ENCODE data around the gene OTOF. TPM values are rescaled to one million over a fixed set of nuclear protein-coding genes. Genes with fewer than 3 reads are reported as not detected.

The OTOF gene
- under 1 TPM; 0.50 to 0.57 TPM for total RNA-seq

DNA sequence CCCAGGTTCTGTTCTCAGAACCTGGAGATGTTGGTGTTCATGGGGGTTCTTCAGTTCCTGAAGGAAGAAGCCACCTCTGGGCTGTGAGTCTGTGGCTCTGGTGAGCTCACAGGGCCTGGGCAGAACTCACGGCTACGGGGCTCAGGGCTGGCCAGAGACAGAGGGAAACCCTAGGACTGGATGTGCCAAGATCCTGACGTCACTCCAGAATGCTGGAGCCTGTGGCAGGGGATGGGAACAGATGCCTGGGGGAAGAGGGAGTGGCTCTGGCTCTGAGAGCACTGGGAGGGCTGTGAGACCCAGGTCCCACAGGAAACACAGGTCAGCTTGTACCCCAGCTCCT, at the start of gene OTOF:
Gene OTOF (minus strand): TSS at position 214 of the 343 bp plus-strand sequence.
- peaks cover 0 to 4% of the 10 kb centered on the region in 2 donors for H3K27me3 Mint-ChIP-seq
- H3K4me3 Mint-ChIP-seq = peak within 1 kb of the TSS; percentile 49
- H3K9me3 Mint-ChIP-seq = no peaks in the 10 kb centered on the region
- H3K27ac Mint-ChIP-seq = peak within 1 kb of the TSS in 1 of 2 donors; percentile 73
- DNase-seq (ENCODE audit: low spot score) (no peak), ATAC-seq (no peak)
- no peaks in the 10 kb centered on the region for H3K36me3 Mint-ChIP-seq
- peaks cover 4 to 10% of the 10 kb centered on the region in 2 donors for H3K4me1 Mint-ChIP-seq (ENCODE audit: low read depth in 2 of 2)

DNA sequence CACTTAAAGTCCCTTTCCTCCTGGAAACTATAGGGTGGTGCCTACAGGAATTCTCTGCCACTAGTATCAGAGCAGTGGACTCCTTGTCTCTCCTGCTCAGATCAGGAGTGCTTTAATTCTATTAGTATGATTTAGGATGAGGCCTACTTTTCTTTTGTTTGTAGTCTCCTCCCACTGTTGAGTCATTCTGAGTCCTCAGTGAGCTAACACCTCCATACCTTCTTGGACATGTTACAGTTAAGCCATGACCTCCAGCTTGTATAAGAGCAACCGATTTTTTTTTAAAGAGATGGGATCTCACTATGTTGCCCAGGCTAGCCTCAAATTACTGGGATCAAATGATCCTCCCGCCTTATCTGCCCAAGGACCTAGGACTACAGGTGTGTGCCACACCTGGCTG, 48.7 kb upstream of the OTOF start:
- Mint-ChIP-seq H3K36me3 (no peaks in the 10 kb centered on the region), H3K4me1 (ENCODE audit: low read depth in 2 of 2) (no peaks in the 10 kb centered on the region), H3K27me3 (peaks cover 0 to 5% of the 10 kb centered on the region in 2 donors), H3K9me3 (no peaks in the 10 kb centered on the region), H3K4me3 (no peak overlapping the region), H3K27ac (no peak overlapping the region)
- DNase-seq (ENCODE audit: low spot score) (no peak), ATAC-seq (no peak)

- DNase-seq (ENCODE audit: low spot score) (no peak), ATAC-seq (no peak)
- Mint-ChIP-seq H3K4me1 (ENCODE audit: low read depth in 2 of 2) (no peaks in the 10 kb centered on the region), H3K36me3 (no peaks in the 10 kb centered on the region), H3K4me3 (no peak overlapping the region), H3K27me3 (peaks cover 0 to 5% of the 10 kb centered on the region in 2 donors), H3K9me3 (no peaks in the 10 kb centered on the region), H3K27ac (no peak overlapping the region)
Measured at GRCh38 chr2:26526105-26526504, 48.2 kb upstream of the OTOF start.

DNA sequence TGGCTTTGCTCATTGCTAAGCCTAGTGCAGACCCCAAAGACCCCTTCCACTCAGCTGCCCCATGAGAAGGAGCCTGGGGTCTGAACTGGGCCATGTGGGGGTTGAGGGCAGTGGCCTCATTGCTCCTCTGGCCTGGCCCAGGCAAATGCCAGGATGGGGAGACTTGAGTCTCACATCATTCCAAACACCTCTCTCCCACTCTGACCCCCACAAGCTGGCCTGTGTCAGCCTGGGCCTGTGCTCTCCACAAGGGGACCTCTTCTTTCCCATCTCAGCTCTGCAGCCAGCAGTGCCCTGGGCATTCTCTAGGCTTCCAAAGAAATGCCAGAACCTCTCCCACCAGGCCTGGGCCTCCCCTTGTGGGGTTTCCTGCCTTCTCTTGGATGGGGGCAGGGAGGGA, 45.8 kb upstream of the OTOF start:
- no peak overlapping the region for H3K4me3 Mint-ChIP-seq
- H3K27ac Mint-ChIP-seq = no peak overlapping the region
- H3K9me3 Mint-ChIP-seq = no peaks in the 10 kb centered on the region
- no peak for ATAC-seq
- H3K4me1 Mint-ChIP-seq (ENCODE audit: low read depth in 2 of 2) = no peaks in the 10 kb centered on the region
- DNase-seq (ENCODE audit: low spot score) = no peak
- no peaks in the 10 kb centered on the region for H3K36me3 Mint-ChIP-seq
- peaks cover 8% of the 10 kb centered on the region in 2 donors for H3K27me3 Mint-ChIP-seq

DNA sequence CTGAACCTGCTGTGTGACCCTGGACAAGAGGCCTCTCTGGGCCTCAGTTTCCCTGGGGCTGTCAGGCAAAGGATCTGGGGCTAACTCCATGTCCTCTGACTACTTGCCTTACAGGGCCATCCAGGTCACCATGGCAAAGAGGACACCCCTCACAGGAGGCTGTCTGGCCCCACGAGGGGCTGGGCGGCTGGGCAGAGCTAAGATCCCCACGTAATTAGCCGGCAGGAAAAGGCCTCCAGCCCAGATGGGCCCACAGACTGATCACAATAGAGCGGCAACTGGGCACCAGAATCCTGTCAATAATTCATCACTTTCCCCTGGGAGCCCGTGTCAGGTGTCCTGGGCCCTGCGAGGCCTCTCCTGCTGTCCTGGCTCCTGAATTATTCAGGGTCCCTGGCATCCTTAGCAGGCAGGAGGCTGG, 44.8 kb upstream of the OTOF start:
- no peaks in the 10 kb centered on the region for H3K36me3 Mint-ChIP-seq
- H3K4me1 Mint-ChIP-seq (ENCODE audit: low read depth in 2 of 2) = no peaks in the 10 kb centered on the region
- H3K9me3 Mint-ChIP-seq = no peaks in the 10 kb centered on the region
- no peak overlapping the region for H3K27ac Mint-ChIP-seq
- ATAC-seq (no peak), DNase-seq (ENCODE audit: low spot score) (no peak)
- peaks cover 8% of the 10 kb centered on the region in 2 donors for H3K27me3 Mint-ChIP-seq
- H3K4me3 Mint-ChIP-seq = no peak overlapping the region

GRCh38 chr2:26522325-26522724, 44.4 kb upstream of the OTOF start:
- Mint-ChIP-seq H3K27me3 (peaks cover 8% of the 10 kb centered on the region in 2 donors), H3K4me3 (no peak overlapping the region), H3K36me3 (no peaks in the 10 kb centered on the region), H3K27ac (no peak overlapping the region), H3K4me1 (ENCODE audit: low read depth in 2 of 2) (no peaks in the 10 kb centered on the region), H3K9me3 (no peaks in the 10 kb centered on the region)
- ATAC-seq (no peak), DNase-seq (ENCODE audit: low spot score) (no peak)

GRCh38 chr2:26521913-26522180, 43.9 kb upstream of the OTOF start:
- no peaks in the 10 kb centered on the region for H3K4me1 Mint-ChIP-seq (ENCODE audit: low read depth in 2 of 2)
- H3K9me3 Mint-ChIP-seq = no peaks in the 10 kb centered on the region

GRCh38 chr2:26521054-26521912, 43.4 kb upstream of the OTOF start:
- Mint-ChIP-seq H3K27me3 (peaks cover 8% of the 10 kb centered on the region in 2 donors), H3K36me3 (no peaks in the 10 kb centered on the region), H3K27ac (no peak overlapping the region), H3K4me1 (ENCODE audit: low read depth in 2 of 2) (no peaks in the 10 kb centered on the region), H3K4me3 (no peak overlapping the region), H3K9me3 (no peaks in the 10 kb centered on the region)
- DNase-seq (ENCODE audit: low spot score) (peak; percentile 10), ATAC-seq (no peak)

More at GRCh38 chr2:26521913-26522180, 43.9 kb upstream of the OTOF start:
- peaks cover 8% of the 10 kb centered on the region in 2 donors for H3K27me3 Mint-ChIP-seq
- no peak overlapping the region for H3K27ac Mint-ChIP-seq
- H3K36me3 Mint-ChIP-seq = no peaks in the 10 kb centered on the region
- H3K4me3 Mint-ChIP-seq = no peak overlapping the region
- no peak for DNase-seq (ENCODE audit: low spot score)
- ATAC-seq = no peak

DNA sequence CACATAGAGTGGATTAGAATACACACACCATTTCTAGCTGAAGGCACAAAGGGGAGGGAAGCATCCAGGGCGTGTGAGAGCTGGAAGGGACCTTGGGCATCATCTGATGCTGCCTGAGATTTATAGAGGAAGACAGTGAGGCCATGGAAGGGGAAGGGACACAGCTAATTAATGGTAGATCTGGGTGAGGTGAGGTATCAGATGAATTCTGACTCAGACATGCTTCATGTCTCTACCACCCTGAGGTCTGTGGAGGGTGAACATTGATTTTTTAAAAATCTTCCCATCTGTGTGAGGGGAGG, 42.2 kb upstream of the OTOF start:
- Mint-ChIP-seq H3K27ac (no peak overlapping the region), H3K9me3 (no peaks in the 10 kb centered on the region), H3K27me3 (peaks cover 8% of the 10 kb centered on the region in 2 donors), H3K36me3 (no peaks in the 10 kb centered on the region), H3K4me1 (ENCODE audit: low read depth in 2 of 2) (no peaks in the 10 kb centered on the region), H3K4me3 (no peak overlapping the region)
- DNase-seq (ENCODE audit: low spot score) (no peak), ATAC-seq (no peak)

DNA sequence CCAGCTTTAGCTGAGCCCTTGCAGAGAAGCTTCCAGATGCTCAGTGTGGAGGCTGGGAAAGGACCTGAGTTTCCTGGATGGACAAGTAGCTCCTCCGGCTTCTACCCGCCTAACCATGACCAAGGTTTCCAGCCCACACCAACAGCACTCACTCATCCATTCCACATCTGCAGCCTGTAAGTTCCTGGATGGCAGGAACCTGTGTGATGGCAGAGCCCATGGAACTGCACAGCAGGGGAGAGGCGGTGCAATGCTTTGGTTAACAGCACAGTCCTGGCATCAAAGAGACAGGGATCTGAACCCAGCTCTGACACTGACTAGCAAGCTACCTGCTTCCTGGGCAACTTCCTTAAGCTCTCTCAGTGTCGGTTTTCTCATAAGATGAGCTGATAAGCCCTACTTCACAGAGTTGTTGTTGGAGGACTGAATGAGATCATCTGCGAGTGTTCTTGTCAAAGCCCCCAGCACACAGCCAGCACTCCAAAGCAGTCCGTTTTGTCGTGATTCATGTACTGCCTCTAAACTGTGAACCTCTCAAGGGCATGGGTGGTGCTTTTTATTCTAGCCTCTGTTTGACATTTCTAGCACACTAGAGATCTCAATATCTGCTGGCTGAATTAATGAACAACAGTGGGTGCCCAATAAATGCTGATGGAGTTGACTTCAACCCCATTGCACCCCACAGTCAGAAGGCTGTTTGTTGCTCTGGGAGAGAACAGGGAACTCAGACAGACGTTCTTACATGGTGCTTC, 41.6 kb upstream of the OTOF start:
- ATAC-seq (no peak), DNase-seq (ENCODE audit: low spot score) (peak; percentile 35)
- no peaks in the 10 kb centered on the region for H3K4me1 Mint-ChIP-seq (ENCODE audit: low read depth in 2 of 2)
- no peaks in the 10 kb centered on the region for H3K36me3 Mint-ChIP-seq
- no peak overlapping the region for H3K4me3 Mint-ChIP-seq
- H3K27me3 Mint-ChIP-seq = peaks cover 8% of the 10 kb centered on the region in 2 donors
- no peaks in the 10 kb centered on the region for H3K9me3 Mint-ChIP-seq
- no peak overlapping the region for H3K27ac Mint-ChIP-seq

DNA sequence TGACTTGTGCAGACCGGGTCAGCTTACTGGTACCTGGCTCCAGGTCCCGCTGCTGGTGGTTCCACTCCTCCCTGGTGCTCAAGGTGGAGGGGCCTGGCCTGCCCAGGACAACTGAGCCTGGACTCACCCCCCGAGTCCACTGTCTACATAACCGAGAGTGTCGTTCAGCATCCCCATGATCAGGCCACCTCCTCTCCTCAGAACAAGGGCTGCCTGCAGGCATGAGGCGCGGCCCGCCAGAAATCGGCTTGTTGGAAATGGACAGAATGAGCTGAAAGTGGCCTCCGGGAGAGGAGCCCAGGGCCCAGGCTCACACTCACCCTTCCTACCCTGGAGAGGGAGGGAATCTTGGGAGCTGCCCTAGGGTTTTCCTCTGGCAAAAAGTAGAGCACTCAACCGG, 38.9 kb upstream of the OTOF start:
- no peak overlapping the region for H3K27ac Mint-ChIP-seq

GRCh38 chr2:26516246-26516645, 38.3 kb upstream of the OTOF start:
- ATAC-seq (no peak), DNase-seq (ENCODE audit: low spot score) (no peak)
- H3K4me1 Mint-ChIP-seq (ENCODE audit: low read depth in 2 of 2) = no peaks in the 10 kb centered on the region
- no peaks in the 10 kb centered on the region for H3K36me3 Mint-ChIP-seq
- H3K27me3 Mint-ChIP-seq = peaks cover 6 to 8% of the 10 kb centered on the region in 2 donors
- no peak overlapping the region for H3K4me3 Mint-ChIP-seq
- H3K27ac Mint-ChIP-seq = no peak overlapping the region
- H3K9me3 Mint-ChIP-seq = no peaks in the 10 kb centered on the region

More for the DNA sequence above, 38.9 kb upstream of the OTOF start:
- Mint-ChIP-seq H3K36me3 (no peaks in the 10 kb centered on the region), H3K4me1 (ENCODE audit: low read depth in 2 of 2) (no peaks in the 10 kb centered on the region), H3K27me3 (peaks cover 8% of the 10 kb centered on the region in 2 donors), H3K9me3 (no peaks in the 10 kb centered on the region), H3K4me3 (no peak overlapping the region)
- DNase-seq (ENCODE audit: low spot score) (no peak), ATAC-seq (no peak)

DNA sequence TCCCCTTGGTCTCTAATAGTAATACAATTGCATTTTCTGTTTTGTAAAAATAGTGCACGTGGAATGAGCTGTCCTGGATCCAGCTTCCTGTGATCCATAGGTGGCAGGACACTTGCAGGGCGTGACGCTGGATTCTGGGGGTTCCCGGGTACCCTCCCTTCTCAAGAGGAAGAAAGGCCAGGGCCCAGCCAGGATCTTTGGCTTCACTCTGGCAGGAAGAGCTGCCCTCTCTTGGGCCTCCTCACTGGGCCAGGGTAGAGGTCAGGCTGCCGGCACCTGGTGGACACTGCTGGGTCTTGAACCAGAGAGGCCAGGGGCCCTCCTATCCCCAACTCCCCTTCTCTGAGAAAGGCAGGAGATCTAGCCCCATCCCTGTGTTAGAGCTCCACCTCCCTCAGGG, 37.8 kb upstream of the OTOF start:
- peaks cover 5 to 8% of the 10 kb centered on the region in 2 donors for H3K27me3 Mint-ChIP-seq
- no peak for ATAC-seq
- H3K4me3 Mint-ChIP-seq = no peak overlapping the region
- H3K9me3 Mint-ChIP-seq = no peaks in the 10 kb centered on the region
- no peak overlapping the region for H3K27ac Mint-ChIP-seq
- H3K36me3 Mint-ChIP-seq = no peaks in the 10 kb centered on the region
- no peak for DNase-seq (ENCODE audit: low spot score)
- H3K4me1 Mint-ChIP-seq (ENCODE audit: low read depth in 2 of 2) = no peaks in the 10 kb centered on the region

DNA sequence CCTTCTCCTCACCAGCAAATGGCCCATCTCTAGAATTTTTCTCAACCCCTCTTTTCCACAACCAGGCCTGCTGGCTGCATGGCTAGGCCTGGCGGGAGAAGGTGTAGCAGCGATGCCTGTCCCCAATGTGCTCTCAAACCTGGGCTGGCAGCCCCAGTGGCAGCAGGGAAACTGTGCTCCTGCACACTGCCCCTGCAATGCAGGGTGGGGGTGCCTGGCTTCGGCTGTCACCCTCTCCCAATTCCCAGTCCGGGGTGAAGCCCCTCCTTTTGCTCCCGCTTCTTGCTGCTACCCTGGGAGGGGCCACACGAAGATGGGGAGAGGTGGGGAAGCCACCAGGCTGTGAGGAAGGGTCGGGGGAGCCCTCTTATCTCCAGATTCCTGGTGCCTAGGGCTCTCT, 36.1 kb upstream of the OTOF start:
- no peak for ATAC-seq
- DNase-seq (ENCODE audit: low spot score) = no peak
- Mint-ChIP-seq H3K4me3 (no peak overlapping the region), H3K4me1 (ENCODE audit: low read depth in 2 of 2) (no peaks in the 10 kb centered on the region), H3K27ac (no peak overlapping the region), H3K27me3 (peaks cover 0 to 2% of the 10 kb centered on the region in 2 donors), H3K36me3 (no peaks in the 10 kb centered on the region), H3K9me3 (no peaks in the 10 kb centered on the region)

Measured in natural killer cell treated with Interleukin-12 subunit alpha and Interleukin-12 subunit beta and Interleukin-15 and Interleukin-18, amount 100 ng/mL, for 72 hours (primary cell).